EL (cell line): ENCODE measurements around the gene TCF23.

Source experiments
- DNase-seq: peaks from one replicate; pipeline ENCODE4 v3.0.0-alpha.2; 2016

The TCF23 gene

DNA sequence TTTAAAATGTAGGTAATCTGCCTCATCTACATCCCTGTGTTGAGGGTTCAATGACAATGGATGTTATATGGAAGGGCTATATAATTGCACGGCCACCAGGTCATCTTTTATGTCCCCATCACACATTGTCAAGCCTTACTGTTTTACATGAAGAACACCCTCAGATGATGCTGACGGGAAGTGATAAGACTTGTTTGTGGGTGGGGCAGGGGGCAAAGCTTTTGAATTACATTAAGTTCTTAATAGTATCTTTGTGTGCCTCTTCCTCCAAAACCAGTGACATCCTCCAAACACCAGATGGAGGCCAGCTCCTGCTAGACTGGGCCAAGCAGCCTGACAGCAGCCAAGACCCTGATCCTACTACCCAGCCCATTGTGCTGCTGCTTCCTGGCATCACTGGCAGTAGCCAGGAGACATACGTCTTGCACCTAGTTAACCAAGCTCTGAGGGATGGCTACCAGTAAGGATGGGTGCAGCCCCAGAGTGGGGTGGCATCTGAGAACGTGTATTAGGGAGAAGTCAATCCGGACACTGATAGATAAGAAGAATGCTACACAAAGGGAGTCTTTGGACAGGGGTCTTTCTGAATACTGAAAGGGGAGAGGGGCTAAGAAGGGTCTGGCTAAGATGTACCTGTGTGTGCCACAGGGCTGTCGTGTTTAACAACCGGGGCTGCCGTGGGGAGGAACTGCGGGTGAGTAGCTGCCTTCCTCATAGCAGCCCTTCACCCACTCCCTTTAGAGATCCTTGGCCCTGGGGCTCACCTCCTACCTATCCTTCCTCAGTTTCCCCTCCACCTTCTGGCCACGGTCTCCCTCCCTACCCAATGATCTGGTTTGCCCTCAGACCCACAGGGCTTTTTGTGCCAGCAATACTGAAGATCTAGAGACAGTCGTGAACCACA, 19.9 kb upstream of the TCF23 start:
- no peak for DNase-seq

DNA sequence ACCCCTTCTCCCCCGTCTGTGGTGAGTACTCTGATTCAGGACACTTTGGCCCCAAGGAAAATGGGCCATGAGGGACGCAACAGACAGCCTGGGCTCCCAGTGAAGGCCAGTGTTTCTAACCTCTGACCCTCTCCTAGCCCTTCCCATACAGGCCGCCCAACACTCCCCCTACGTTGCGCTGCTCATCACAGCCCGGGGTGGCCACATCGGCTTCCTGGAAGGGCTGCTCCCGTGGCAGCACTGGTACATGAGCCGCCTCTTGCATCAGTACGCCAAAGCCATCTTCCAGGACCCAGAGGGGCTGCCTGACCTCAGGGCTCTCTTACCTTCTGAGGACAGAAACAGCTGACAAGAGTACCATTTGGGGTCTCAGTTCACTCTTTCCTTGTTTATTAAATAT, 18.4 kb upstream of the TCF23 start:
- no peak for DNase-seq

DNA sequence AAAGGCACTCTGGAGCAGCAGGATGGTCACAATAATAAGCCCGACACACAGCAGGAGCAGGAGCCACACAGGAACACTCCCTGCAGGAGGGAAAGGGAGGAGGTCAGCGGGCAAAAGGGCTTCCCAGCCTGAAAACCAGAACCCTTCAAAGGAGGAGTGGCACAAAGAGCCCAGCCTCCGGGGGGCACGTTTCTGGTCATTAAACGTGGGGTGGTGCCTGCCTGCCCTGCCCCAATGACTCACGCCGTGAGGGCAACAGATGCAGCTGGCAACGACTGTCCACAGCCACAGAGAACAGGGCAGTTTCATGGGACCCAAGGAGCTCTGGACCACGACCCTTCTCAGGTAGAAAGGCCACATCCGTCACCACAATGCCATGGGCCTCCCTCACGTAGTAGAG, 17.4 kb upstream of the TCF23 start:
- DNase-seq: no peak

DNA sequence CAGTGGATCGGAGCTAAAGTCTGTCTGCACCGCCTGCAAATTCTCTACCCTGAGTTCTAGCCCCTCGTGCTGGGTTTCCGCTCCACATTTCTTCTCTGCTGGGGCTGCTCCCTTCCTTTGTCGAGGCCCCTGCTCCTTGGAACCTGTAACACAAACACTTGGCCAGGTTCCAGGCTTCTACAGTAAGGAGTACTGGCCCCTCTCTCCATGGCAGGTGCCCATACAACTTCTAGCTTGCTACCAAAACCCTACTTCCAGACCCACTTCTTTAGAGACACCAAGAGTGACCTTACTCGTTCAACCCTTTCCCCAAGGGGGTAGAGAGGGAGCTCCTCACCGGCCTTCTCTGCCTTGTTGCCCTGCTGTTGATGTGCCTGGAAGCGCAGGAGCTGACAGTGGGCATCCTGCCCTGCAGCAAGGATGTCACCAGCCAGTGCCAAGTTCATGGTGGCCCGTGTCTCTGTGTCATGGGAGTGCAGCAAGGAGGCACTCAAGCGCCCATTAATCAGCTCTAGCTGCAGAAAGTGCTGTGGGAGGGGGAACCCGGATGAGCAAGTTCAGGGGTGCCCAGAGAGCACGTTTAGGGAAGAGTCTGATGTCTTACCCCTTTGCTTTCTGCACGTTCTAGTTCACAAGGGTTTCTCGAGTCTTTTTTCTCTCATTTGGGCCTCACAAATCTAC, 15.5 kb upstream of the TCF23 start:
- DNase-seq: no peak

DNA sequence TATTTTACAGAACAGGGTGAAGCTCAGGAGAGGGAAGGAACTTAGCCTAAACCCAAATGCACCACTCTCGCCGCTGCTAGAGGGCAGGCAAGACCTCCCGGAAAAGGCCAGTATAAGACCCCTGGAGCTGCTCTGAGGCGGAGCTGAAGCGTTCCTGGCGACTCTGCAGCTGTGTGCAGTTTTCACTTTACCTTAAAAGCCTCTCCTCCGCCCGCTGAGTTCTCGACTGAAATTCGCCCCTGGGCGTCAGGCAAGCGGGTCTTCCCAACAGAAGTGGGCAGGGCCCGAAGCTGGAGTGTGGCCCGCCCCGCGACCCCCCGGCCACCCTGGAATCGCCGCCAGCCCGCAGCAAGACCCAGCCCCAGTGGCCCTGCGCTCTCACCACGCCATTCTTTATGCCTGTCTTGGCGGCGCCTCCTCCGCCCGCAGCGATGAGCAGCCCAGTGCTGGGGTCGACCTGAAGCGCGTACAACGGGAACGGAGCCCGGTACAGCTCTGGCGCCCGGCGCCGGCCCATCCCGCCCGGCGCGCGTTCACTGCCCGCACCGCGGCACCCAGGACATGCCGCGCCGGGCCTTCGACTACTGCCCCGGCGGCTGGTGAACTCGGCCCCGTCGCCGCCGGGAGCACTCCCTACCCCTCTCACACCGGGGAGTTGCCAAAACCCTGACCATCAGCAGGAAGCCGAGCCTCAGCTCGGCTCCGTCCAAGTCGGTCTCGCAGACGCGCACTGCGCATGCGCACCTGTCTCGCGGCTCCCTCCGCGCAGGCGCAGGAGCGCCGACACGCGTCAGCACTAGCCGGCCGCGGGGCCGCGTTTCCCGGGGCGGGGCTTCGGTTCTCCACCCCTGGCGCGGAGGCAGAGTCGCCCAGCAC, 14.7 kb upstream of the TCF23 start, which contains the start of gene PREB:
Gene PREB, minus strand, starts transcription at position 732 of the 876 bp plus-strand sequence. Its CDS starts 215 bp downstream, at position 517.
- DNase-seq: peak; percentile 94

DNA sequence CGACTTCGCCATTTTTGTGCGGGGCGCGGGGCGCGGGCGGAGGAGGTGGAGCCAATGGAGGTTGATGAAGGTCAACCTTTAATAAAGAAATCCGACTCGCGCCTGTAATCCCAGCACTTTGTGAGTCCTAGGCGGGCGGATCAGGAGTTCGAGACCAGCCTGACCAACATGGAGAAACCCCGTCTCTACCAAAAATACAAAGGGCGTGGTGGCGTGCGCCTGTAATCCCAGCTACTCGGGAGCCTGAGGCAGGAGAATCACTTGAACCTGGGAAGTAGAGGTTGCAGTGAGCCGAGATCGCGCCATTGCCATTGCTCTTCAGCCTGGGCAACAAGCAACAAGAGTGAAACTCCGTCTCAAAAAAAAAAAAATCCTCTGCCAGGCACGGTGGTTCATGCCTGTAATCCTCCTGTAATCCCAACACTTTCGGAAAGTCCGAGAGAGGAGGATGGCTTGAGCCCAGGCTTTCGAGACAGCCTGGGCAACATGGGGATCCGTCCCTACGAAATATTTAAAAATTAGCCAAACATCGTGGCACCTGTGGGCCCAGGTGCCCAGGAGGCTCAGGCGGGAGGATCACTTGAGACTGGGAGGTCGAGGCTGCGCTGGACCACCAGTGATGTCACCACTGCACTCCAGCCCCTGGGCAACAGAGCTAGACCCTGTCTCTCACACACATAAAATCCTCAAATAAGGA, 13.9 kb upstream of the TCF23 start:
- DNase-seq: no peak

DNA sequence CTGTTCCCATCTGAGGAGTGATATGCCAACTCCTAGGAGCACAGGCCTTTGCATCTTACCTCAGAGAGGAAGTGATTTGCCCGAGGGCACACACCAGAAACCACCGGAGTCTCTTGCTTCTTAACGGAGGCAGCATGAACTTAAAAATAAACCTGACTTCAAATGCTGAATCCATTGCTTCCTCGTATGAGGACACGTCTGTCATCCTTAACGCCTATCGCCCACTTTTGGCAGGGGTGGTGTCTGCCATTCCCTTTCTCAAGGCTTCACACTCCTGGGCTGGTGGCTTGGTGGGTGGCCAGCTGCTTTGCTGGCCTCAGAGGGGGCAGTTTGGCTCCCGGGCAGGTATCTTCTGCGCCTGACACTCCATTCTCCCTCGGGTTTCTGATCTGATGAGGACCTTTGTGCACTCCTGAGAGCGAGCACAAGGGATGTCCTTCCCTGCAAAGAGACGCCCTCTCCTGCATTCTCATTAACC, 13.3 kb upstream of the TCF23 start:
- no peak for DNase-seq

DNA sequence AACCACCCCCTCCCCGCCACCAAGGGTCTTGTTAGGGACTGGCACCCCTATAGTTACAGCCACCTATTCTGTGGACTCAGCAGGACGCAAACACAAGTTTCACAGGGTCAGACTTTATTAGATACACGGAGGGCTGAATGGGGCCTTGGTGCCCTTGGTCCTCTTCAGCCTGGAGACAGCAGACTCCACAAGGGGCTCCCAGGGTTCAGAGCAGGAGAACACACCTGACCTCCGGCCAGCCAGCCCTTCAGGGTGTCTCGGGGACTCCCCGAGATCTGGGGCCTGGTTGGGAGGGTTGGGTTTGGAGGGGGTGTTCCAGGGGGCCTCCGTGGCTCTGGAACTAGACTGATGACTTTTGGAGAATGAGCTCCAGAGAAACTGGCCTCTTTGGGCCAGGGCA, 12.1 kb upstream of the TCF23 start:
- no peak for DNase-seq

DNA sequence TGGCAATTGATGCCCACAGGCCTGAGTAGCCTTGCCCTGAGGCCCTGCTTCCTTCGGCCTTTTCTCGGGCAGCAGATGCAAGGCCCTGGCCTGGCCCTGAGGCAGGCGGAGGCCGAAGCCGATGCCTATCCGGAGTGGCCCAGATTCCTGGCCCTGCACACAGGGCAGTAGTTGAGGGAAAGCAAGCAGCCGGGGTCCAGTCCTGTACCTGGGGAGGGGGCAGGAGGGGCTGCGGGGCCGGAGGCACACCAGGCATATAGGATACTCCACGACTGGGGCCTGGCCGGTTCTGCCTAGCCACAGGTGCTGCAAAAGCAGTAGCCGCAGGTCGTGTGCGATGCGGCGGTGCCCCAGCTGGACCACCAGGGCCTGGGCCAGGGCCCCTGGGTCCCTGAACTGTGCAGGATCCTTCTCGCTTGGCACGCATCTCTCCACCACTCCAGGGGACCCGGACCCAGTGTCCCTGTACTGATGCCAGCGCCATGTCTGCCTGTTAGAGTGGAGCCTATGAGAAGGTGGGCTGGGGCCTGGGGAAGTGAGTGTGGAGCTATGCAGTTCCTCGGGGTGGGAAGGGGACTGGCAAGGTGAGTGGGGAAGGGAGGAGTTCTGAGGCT, 11.4 kb upstream of the TCF23 start:
- DNase-seq: no peak

DNA sequence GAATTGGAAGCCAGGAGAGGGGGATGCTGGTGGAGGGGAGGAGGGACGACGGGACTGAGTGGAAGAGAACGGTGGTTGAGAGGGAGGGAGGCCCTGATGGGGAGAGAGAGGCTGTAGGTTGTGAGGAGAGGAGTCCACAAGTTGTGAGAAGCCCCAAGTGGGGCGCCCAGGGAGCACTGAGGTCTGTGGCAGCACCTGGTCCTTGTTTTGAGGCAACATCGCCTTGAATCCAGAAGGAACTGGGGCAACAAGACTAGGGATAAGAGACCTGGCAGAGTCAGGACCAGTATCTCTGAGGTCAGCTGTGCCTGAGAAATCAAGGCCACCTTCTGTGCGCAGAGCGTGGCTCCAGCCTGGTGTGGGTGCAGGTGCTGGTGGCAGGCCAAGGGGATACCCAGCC, 10.7 kb upstream of the TCF23 start:
- DNase-seq: no peak

DNA sequence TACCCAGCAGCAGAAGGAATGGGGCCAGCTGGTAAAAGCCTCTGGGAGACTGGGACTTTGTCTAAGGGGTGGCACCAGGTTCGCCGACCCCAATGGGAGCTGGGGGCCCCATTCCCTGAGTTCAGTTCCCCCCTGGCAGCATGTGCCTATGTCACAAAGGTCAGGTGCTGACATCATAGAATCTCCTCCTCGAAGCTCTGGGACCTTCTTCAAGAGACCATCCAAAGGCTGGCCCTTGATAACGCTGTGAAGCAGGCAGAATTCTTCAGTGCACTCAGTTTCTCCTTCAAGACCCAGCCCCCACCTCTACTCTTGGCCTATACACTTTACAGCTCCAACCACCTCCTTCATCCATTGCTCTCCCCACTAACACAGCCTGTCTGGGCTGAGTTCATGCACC, 9.5 kb upstream of the TCF23 start, which contains the start of gene PRR30:
Gene PRR30, minus strand, starts transcription at position 101 of the 400 bp plus-strand sequence. CDS start 1,081 bp downstream, outside the sequence.
- DNase-seq: no peak

DNA sequence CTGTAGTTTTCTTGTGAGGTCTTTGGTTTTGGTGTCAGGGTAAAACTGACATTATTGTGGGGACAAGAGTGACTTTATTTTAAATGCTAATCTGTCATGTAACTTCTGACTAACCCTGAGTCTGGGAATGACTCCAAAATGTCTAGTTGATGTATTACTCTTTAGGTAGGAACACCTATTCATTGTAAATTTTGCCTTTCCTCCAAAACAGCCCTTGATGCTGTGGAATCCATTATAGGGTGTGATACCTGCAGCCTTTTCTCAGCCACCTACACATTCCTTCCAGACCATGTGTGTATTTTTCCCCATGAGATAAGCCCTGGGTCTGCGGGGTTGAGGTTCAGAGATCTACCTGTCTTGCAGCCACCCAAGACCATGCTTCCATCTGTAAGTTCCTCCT, 5.5 kb upstream of the TCF23 start:
- no peak for DNase-seq

DNA sequence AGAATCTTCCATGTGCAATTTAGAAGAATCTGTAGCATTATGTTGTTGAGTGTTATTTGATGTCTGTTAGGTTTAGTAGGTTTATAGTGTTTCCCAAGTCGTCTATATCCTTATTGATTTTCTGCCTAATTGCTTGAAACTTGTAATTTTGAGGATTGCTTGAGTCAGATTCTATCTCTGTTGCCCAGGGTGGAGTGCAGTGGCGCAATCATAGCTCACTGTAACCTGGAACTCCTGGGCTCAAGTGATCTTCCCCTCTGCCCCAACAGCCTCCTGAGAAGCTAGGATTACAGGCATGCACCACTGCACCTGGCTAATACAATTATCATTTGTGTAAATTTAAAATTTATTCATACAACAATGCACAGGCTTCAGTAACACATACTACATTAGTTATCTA, 3.1 kb upstream of the TCF23 start:
- DNase-seq: no peak

DNA sequence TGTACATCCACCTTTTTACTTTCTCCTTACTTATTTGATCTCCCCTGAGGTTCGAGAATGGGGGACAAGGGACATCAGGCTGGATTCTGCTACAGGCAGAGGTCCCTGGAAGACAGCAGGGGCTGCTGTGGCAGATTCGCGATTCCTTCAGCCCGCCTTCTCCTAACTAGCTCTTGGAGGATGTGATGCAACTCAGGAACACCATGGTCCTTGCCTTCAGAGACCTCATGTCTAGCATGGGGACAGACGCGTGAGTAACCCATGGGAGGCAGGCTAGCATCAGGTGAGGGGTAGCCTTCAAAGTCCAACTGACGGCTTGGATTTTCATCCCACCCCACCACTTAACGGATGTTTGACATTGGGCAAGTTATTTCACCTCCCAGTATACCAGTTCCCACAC, 869 bp upstream of the TCF23 start:
- no peak for DNase-seq

DNA sequence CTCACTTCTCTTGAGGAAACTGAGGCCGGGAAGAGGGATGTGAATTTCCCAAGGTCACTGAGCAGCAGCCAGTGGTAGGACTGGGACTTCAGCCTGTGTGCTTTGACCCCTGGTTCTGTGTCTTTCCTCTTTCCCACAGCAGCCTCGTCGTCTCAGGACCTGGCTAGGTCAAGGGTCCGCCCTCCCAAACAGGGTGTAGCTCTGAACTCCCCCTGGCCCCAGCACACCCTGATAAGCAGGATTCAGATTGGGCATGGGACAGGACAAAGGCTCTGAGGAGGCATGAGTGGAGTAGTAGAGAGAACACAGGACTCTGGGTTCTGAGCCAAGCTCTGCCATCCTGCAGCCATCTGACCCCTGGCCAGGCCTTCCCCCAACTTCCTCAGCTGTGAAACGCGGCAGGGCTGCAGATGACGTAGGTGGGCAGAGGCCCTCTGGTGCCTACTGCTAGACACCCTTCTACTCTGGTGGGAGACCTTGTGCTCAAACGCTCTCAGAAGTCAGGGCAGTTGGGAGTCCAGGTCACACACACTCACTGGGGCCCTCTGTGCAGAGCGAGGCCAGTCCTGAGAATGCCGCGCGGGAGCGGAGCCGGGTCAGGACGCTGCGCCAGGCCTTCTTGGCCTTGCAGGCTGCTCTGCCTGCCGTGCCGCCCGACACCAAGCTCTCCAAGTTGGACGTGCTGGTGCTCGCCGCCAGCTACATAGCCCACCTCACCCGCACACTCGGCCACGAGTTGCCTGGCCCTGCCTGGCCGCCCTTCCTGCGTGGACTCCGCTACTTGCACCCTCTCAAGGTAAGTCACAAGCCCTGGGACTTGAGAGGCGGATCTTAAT, 984 bp downstream of the TCF23 start:
- no peak for DNase-seq

DNA sequence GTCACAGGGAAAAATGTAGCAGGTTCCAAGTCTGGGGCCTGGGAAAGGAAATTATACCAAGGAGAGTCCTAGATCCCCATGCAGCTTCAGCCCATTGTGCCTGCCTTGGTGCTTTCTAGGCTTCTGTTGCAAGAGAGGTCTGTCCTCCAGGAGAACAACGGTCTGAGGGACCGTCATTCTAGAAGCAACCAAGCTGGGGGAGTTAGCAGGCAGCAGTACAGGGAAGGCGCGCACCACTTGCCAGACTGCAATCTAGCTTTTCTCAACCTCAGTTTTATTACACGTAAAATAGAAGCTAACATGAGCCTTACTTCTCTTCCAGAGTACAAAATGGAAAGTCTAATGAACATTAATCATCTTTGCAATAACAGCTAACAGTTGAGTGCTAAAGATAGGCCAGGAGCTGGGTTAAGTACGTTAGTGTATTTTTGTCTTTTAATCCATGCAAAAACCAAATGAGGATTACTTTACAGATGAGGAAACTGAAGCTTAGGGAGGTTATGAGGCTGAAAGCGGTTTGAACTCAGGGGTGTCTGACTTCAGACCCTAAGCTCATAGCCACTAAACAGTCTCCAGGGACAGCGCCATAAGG, 1.9 kb downstream of the TCF23 start:
- DNase-seq: no peak

DNA sequence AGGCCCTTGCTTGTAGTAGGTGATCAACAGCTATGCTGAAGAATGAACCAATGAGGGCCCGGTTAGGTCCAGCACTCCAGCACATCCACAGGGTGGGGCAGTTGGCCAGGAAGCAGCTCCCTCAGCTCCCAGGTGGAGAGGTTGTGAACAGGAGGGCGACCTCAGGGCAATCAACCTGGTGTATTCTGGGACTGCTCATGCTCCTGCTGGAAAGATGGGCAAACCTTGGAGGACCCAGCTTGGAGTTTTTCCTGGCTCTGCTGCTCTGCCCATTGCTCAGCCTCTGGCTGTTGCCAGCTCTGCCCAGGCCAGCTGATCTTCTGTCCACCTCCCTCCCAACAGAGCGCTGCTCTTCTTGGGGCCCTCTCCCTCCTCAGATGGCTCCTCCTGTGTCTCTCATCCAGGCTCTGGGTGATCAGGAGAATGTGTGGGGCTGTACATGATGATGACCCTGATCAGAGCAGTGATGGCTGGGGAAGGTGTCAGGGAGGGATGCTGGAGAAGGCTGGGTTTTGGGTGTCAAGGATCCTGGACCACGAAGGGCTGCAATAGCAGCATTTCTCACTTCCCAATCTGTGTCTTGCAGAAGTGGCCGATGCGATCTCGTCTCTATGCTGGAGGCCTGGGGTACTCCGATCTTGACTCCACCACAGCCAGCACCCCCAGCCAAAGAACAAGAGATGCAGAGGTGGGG, 3.4 kb downstream of the TCF23 start:
- DNase-seq: no peak

DNA sequence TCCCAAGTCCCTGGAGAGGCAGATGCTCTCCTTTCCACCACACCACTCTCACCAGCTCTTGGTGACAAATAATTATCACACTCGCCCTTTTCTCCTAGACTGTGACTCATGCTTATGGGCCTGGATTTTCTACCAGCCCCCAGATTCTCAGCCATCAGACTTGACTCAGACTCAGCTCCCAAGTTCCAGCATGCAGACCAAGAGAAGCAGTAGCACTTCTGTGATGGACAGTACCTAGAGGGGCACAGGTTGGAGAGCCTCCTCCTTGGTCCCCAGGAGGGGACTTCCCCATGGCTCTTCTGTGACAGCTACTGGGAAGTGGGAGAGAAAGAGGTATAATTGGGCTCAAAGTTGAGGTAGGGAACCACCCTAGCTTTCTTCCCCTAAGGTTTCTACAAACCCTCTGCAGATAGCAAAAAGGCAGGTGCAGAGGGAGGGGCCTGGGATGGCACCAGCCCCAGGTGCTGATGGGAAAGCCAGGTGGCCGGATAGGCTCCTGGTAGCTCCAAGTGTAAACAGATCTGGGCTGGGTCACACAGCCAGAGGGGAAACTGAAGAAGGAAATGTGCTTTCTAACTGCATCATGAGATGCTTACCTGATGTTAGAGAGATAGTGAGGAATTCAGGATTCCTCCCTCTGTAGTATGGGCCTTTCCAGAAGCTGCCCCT, 4.1 kb downstream of the TCF23 start:
- peak; percentile 42 for DNase-seq

DNA sequence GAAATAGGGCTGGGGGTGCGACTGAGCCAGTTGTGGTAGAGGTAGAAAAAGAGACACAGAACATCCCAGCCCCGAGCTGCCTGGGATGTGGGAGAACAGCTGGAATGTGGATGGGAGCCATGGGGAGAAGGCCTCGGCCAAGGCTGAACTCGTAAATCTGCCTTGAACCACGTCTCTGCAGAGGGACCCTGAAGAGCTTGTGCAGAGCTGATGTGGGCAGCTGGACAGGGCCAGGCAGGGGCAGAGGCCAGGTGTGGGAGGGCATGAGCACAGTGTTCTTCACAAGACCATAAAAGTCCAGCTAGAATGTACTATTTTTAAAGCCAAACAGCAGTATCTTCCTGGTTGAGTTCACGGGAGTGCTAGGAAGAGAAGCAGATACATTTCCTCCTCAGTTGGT, 5.7 kb downstream of the TCF23 start:
- no peak for DNase-seq
